Peyer's patch (tissue), 4 donors: ENCODE measurements around the gene ISCA2. TPM values are rescaled to one million over a fixed set of nuclear protein-coding genes. Genes with fewer than 3 reads are reported as not detected.

Source experiments
- DNase-seq, 3 donors: peaks; one replicate each; pipeline ENCODE4 v3.0.0-alpha.2; 2017 to 2019
- H3K27ac ChIP-seq, 4 donors: fragments of 200-600 bp; sonication (generic); one replicate each; pipeline ENCODE4 v1.5.1; 2016 to 2019
- H3K27me3 ChIP-seq, 2 donors: fragments of 200-600 bp; sonication (generic); one replicate each; pipeline ENCODE4 v1.5.1; 2019
- H3K36me3 ChIP-seq, 3 donors: fragments of 200-600 bp; sonication (generic); one replicate each; pipeline ENCODE4 v1.5.1; 2016 to 2019
- H3K4me1 ChIP-seq, 4 donors: fragments of 200-600 bp; sonication (generic); one replicate each; pipeline ENCODE4 v1.5.1; 2016 to 2019
- H3K4me3 ChIP-seq, 4 donors: fragments of 200-600 bp; sonication (generic); 1 replicate in 3 of 4; 2 replicates in 1 of 4; pipeline ENCODE4 v1.5.1; 2016 to 2019; ENCODE audit warnings: mild to moderate bottlenecking in 1 of 4
- H3K9me3 ChIP-seq, 4 donors: fragments of 200-600 bp; sonication (generic); one replicate each; pipeline ENCODE4 v1.5.1; 2016 to 2019; ENCODE audit warnings: mild to moderate bottlenecking in 1 of 4
- POLR2A ChIP-seq, 2 donors: fragments of 450-650 bp; IDR thresholded peaks; one replicate each; pipeline ENCODE4 v1.5.1; 2017; ENCODE audit warnings: antibody characterized with exemption in 2 of 2, mild to moderate bottlenecking in 2 of 2, moderate library complexity in 2 of 2
- total RNA-seq, 4 donors: library from RNA; depleted of rRNA; stranded (reverse); fragments of >200 nt; gene quantifications; one replicate each; pipeline ENCODE4 v1.1.0, GENCODE V29; 2016
- TF ChIP-seq, protein P1 (sequence below), 6 experiments: fragments of 450-650 bp in 4 of 6; fragments of 200-600 bp in 2 of 6; sonication (generic) in 1 of 6; IDR thresholded peaks; one replicate each; pipeline ENCODE4 v1.5.1; 2017 to 2019; ENCODE audit warnings: antibody characterized with exemption in 6 of 6, mild to moderate bottlenecking in 3 of 6, moderate library complexity in 1 of 6

The ISCA2 gene
- total RNA-seq, 4 donors from 2014 or later: 11.6 to 18.2 (median 15.8) TPM

DNA sequence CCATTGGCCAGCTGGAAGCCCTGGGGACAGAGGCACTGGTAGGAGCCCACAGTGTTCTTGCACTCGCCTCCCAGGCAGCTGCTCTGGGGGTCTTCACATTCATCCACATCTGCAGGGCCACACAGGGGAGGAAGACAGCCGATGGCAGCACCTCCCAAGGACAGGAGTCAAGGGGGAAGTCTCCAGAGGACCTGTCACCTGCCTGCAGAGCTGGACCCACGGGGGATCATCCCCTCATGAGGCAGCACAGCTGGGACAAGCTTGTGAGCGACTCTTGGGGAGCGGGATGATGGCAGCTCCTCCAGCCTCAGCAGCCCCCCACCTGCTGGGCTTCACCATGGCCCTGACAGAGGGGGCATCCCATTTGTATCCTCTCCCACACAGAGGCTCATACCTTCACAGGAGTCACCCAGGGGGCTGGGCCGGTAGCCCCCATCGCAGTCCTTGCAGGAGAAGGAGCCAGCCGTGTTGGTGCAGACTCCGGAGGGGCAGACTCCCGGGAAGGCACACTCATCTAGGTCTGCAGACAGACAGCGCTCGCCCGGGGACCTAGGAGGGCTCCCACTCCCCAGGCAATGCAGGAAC, 15.4 kb downstream of the ISCA2 start:
- Histone ChIP-seq H3K4me3 (no peak overlapping the region), H3K27me3 (no peaks in the 10 kb centered on the region), H3K27ac (no peak overlapping the region), H3K36me3 (no peaks in the 10 kb centered on the region), H3K9me3 (no peaks in the 10 kb centered on the region), H3K4me1 (no peaks in the 10 kb centered on the region)
- TF ChIP-seq POLR2A (IDR thresholded peaks at IDR 0.05): no peak
- TF ChIP-seq, protein P1, sequence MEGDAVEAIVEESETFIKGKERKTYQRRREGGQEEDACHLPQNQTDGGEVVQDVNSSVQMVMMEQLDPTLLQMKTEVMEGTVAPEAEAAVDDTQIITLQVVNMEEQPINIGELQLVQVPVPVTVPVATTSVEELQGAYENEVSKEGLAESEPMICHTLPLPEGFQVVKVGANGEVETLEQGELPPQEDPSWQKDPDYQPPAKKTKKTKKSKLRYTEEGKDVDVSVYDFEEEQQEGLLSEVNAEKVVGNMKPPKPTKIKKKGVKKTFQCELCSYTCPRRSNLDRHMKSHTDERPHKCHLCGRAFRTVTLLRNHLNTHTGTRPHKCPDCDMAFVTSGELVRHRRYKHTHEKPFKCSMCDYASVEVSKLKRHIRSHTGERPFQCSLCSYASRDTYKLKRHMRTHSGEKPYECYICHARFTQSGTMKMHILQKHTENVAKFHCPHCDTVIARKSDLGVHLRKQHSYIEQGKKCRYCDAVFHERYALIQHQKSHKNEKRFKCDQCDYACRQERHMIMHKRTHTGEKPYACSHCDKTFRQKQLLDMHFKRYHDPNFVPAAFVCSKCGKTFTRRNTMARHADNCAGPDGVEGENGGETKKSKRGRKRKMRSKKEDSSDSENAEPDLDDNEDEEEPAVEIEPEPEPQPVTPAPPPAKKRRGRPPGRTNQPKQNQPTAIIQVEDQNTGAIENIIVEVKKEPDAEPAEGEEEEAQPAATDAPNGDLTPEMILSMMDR (IDR thresholded peaks at IDR 0.05): no peak
- DNase-seq: peak in 1 of 3 donors; percentile 31

DNA sequence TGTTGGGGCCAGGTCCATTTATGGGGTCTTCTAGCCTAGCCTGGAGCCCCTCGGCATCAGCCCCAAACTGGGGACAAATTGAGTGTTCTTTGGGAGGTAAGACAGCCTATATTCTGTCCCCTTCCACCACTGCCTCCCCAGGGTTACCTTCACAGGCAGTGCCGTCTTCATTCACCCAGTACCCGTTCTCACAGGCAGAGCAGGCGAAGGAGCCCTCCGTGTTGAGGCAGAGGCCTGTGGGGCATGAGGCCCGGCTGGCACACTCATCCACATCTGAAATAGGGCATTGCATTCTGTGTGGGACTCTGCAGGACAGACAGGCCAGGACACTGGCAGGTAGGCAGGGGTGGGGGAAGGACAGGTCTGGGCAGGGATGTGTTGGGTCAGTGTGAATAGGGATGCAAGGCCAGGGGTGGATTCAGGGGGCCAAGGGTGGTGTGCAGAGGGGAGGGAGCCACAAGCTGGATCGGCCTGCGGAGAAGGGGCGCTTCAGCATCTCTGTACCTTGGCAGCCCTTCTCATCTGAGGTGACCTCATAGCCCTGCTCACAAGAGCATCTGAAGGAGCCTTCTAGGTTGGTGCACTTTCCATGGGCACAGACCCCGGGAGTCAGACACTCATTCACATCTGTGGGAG, 16.1 kb downstream of the ISCA2 start:
- peak in 1 of 3 donors; percentile 33 for DNase-seq

DNA sequence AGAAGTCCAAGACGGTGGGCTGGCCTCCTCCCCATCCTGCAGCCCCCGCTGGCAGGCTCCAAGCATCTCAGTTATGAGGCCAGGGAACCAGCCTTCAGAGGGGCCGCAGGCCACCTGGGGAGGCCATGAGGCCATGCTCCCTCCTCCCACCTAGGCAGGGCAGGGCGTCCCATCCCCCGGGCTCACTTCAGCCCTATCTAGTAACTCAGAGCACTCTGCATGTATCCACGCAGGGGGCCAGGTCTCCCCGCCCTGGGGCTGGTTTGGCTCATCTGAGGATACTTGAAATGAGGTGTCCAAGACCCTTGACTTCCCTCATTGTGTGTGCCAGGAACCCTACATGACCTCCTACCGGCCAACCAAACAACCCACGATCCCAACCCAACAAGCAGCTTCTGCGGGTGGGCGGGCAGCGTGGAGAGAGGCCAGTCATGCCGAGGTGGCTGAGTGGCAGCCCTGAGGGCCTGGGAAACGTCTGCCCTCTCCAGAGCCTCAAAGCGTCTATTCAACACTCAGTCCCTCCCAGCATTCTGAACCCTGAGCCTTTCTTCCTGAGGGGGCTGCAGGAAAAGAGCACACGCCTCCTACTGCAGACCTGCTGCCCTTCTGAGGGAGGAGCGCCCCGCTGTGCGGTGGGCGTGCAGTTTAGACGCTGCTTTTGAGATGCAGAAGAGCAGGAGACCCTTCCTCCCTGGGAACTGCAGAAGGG, 16.8 kb downstream of the ISCA2 start:
- H3K4me3 ChIP-seq: no peak overlapping the region
- no peaks in the 10 kb centered on the region for H3K36me3 ChIP-seq
- H3K9me3 ChIP-seq: no peaks in the 10 kb centered on the region
- TF ChIP-seq POLR2A (IDR thresholded peaks at IDR 0.05): no peak
- TF ChIP-seq, protein P1 (IDR thresholded peaks at IDR 0.05): no peak
- no peaks in the 10 kb centered on the region for H3K4me1 ChIP-seq
- no peaks in the 10 kb centered on the region for H3K27me3 ChIP-seq
- H3K27ac ChIP-seq: no peak overlapping the region
- peak in 1 of 3 donors; percentile 28 for DNase-seq

More for the DNA sequence above, 16.1 kb downstream of the ISCA2 start:
- Histone ChIP-seq H3K9me3 (no peaks in the 10 kb centered on the region), H3K4me1 (no peaks in the 10 kb centered on the region), H3K4me3 (no peak overlapping the region), H3K27me3 (no peaks in the 10 kb centered on the region), H3K36me3 (no peaks in the 10 kb centered on the region), H3K27ac (no peak overlapping the region)
- TF ChIP-seq, protein P1 (IDR thresholded peaks at IDR 0.05): no peak
- no peak for TF ChIP-seq POLR2A (IDR thresholded peaks at IDR 0.05)

GRCh38 chr14:74510959-74511409, 17.4 kb downstream of the ISCA2 start:
- no peak overlapping the region for H3K27ac ChIP-seq
- no peak overlapping the region for H3K4me3 ChIP-seq
- no peaks in the 10 kb centered on the region for H3K4me1 ChIP-seq
- H3K9me3 ChIP-seq: no peaks in the 10 kb centered on the region
- no peaks in the 10 kb centered on the region for H3K27me3 ChIP-seq
- DNase-seq: peak in 1 of 3 donors; percentile 26
- no peaks in the 10 kb centered on the region for H3K36me3 ChIP-seq
- TF ChIP-seq POLR2A (IDR thresholded peaks at IDR 0.05): no peak
- TF ChIP-seq, protein P1 (IDR thresholded peaks at IDR 0.05): no peak

DNA sequence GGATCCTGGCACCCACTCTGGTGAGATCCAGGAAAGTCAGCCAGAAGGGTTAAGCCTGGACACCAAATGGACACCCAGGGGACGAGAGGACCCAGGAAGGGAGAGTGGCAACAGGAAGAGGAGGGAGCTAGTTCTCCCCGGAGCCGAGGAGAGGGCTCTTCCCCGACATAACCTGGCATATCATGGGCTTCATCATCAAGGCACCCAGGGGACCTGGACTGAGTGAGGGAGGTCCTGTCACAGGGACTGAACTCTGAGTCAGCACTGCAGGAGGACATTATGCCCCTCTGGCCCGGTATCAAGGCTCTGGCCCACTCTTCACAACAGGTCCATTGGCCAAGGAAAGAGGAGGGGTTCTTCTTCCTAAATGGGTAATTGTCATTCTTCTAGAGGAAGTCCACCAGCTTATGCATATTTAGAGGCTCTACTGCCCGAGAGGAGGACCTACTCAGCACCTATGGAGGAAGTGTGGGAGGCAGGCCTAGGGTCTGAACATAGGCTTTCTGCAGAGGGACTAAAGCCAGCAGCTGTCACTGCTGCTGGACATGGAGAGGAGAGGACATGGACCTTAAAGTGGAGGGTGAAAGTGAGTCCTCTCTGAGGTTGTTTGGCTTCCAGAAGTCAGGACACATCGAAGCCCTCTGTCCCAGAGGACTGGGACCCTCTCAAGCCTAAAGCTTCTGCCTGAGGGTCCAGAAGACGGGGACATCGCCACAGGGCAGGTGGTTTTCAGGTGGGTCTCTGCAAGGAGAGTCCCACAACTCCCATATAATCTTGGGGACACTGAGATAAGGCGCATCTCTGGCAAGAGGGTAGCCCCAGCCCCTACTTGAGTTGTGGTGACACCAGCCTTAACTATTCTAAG, 18.6 kb downstream of the ISCA2 start:
- TF ChIP-seq, protein P1 (IDR thresholded peaks at IDR 0.05): no peak
- TF ChIP-seq POLR2A (IDR thresholded peaks at IDR 0.05): no peak
- Histone ChIP-seq H3K9me3 (no peaks in the 10 kb centered on the region), H3K4me1 (no peaks in the 10 kb centered on the region), H3K4me3 (no peak overlapping the region), H3K36me3 (no peaks in the 10 kb centered on the region), H3K27ac (no peak overlapping the region), H3K27me3 (no peaks in the 10 kb centered on the region)
- DNase-seq: peak in 1 of 3 donors; percentile 26
